HG02943 (cell line): ENCODE results near the gene MAPK8IP3.

ENCODE experiments used
- ATAC-seq: cut with Tn5 transposase; IDR thresholded peaks from one replicate; pipeline ENCODE4 v1.9.1; 2021; ENCODE audit warnings: mild to moderate bottlenecking, low read depth, moderate library complexity; ENCODE audit not compliant: unreplicated experiment

MAPK8IP3 gene

DNA sequence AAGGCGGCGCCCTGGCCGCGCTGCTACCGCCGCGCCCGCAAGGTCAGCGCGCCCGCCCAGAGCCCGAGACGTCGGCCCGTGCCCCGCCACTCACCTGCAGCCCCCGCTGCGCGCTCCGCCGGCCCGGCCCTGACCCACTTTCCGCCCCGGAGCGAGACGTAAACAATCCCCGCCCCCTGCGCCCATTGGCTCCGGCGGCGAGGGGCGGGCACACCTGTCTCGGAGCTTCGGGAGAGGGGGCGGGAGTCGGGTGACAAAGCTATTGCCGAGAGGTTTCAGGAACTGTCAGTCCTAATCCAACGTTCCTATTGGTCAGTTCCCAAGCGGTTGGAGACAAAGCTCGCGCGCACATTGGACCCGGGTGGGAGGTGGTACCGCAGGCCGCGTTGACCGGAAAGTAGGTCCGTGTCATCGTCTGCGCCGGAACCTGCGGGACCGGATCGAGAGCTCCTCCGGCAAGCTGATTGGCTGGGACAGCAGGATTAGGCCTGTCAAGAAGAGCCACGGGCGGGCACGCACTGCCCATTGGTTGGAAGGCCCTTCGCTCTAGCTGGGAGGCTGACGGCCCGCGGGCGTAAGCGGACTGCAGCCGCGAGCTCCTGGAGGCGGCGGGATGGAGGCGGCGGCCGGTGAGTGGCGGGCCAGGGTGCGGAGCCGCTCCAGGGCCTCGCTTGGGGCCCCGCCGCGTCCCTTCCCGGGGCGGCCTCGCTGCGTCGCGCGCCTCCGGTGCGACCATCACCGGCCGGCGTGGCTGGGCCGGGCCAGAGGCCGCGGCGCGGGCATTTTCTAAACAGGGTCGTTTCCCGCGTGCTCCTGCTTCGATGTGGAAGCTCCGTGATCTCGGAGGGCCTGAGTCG is 76.6 kb downstream of the MAPK8IP3 start, which contains the start of the genes NUBP2 and SPSB3:
Gene NUBP2 (plus strand): TSS at position 553 of the 857 bp plus-strand sequence. CDS start 61 bp downstream, at position 614.
Gene SPSB3 (minus strand): TSS at position 164 of the 857 bp plus-strand sequence. CDS start 1,088 bp downstream, outside the sequence.
- peak; percentile 77 for ATAC-seq

DNA sequence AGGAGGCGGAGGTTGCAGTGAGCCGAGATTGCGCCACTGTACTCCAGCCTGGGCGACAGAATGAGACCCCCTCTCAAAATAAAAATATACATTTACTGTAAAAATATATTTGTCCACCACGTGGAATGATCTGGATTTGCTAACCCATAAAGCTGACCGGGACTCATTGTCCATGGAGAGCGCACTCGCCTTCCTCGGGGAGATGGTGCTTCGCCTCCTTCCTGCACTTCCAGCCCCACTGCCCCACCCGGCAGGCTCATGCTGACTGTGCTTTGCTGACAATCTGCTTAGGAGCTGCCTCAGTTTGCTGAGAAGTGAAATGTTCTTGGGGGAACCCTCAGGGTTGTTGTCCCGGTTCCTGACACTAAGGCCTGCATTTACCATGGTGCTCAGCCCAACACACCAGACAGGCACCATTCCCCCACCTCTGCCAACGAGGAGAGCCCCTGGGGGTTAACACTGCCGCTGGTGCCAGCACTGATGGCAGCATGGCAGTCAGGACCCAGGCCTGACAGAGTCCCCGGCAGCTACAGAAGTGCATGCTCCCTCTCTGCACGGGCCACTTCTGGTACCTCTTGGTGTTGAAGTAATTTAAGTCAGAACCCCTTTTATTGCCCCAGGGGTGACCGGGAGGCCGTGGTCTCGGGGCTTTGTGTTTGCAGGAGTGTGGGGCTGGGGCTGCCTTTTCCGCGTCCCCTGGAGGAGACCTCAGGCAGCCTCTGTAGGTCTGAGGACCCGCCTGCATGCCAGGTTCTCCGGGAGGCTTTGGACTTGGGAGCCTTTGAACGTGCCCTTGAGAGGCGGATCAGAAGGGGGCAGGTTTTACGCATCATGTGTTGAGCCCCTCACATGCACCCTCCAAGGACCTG is 79.2 kb downstream of the MAPK8IP3 start:
- no peak for ATAC-seq

DNA sequence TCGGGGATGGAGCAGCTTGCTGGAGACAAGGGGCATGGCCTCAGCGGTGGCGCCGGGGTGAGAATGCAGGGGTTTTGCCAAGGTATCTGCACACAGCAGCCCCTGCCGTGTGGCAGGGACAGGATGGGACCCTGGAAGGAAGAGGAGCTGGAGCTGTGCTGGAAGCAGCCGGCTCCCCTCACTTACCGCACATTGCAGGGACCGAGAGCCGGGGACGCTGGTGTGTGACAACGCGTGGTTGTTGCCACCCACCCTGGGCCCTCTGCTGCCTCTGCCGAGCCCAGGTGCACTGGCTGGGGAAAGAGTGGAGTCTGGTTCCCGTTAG is 79.8 kb downstream of the MAPK8IP3 start:
- no peak for ATAC-seq

DNA sequence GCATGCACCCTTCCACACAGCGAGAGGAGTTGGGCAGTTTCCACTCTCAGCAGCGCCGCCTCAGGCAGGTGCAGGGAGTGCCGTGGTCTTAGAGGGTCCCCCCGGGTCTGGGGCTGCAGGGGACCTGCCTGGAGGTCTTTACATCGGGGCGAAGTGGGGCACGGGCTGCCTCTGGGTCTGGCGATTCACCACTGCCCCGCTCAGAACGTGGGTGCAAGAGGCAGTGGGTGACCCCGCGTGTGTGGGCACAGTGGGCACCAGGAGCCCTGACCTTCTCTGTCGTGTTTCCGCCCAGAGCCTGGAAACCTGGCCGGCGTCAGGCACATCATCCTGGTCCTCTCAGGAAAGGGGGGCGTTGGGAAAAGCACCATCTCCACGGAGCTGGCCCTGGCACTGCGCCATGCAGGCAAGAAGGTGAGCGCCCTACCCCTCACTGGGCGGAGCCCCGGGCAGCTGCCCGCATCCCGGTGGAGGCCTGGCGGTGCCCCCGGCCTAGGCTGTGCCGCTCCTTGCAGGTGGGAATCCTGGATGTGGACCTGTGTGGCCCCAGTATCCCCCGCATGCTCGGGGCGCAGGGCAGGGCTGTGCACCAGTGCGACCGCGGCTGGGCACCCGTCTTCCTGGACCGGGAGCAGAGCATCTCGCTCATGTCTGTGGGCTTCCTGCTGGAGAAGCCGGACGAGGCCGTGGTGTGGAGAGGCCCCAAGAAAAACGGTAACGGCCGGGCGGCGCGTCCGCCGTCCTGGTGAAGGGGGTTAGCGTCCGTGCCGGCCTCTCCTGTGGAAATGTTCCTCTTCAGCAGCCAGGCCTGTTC is 80.5 kb downstream of the MAPK8IP3 start:
- ATAC-seq, result no peak

DNA sequence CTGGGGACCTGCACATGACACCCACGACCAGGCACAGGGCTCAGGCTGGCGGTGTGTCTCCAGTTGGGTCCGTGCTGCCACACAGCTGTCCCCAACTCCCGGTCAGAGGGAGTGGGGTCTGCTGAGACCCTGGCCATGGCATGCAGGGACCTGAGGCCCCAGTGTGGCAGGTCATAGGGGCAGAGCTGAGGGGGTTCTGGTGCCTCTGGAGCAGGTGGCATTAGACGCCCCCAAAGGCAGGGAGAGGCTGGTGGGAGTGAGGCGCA is 81.0 kb downstream of the MAPK8IP3 start:
- no peak for ATAC-seq

DNA sequence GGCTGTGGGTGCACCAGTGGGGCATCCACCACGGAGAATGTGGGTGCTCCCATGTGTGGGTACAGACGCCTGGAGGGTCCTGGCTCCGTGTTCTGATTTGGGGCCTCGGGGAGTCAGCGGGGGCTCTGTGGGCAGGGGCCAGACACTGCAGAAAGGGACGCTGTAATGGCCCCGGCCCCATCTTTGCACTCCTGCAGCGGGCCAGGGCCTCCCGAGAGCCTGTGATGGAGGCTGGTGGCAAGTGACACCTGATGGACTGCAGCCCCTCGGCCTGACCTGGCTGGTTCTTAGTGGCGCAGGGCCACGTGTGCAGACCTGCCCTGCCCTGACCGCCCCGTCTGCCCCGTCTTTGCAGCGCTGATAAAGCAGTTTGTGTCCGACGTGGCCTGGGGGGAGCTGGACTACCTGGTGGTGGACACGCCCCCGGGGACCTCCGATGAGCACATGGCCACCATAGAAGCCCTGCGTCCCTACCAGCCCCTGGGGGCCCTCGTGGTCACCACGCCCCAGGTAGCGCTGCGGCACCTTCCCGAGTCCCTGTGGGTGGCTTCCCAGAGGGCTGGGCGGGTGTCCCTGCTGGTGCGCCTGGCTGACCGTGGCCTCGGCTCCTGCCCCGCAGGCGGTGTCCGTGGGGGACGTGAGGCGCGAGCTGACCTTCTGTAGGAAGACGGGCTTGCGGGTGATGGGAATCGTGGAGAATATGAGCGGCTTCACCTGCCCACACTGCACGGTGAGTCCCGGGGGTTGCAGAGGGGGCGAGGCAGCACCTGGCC is 81.5 kb downstream of the MAPK8IP3 start:
- ATAC-seq, result no peak

DNA sequence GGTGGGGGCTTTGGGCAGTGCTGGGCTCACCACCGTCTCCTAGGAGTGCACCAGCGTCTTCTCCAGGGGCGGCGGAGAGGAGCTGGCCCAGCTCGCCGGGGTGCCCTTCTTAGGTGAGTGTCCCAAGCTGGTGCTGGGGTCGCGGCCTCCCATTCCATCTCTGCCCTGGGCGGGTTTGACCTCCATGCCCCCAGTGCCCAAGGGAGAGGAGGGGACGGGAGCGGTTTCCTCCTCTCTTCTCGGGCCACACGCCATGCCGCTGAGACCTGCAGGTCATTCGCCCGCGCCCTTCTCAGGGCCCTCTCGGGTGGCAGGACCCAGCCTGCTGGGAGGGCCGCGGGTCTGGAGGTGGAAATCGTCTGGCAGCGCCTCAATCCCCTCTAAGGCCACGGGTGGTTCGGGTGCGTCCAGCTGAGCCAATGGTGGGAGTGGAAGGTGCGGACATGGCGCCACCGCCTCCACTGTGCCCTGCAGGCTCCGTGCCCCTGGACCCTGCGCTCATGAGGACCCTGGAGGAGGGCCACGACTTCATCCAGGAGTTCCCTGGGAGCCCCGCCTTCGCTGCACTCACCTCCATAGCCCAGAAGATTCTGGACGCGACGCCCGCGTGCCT is 82.2 kb downstream of the MAPK8IP3 start:
- ATAC-seq, result no peak

DNA sequence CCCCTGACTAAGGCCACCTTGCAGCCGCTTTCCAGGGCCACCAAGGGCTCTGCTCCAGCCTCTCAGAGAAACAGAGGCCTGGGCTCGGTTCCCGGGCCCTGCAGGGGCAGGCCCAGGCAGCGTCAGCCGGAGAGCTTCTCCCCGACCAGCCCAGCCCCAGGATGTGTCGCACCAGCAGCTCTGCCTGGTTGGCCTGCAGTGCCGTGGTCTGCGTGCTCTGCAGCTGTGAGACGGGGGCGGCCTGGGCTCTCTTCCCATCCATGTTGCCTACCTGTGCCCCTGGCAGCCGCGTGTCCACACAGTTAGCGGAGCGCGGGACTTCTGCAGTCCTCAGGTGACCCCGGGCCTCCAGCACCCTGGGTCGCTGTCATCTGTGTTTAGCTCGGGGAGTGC is 82.7 kb downstream of the MAPK8IP3 start:
- ATAC-seq, result no peak

DNA sequence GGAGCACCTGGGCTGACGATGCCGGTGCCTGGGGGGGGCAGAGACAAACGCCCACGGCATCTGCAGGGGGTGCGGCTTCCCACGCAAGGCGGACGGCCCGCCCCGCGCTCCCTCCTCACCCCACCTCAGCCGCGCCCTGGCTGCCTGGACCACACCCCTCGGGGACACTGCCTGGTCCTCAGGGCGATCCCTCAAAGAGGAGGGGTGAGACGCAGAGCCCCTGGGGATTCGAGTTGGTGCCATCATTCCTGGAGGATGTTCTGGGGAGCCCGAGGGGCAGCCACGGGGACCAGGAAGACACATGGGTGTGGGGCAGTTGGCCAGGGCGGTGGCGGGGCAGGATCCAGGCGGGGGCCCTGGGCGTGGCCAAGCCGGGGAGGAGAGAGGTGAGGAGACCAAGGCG is 83.6 kb downstream of the MAPK8IP3 start:
- no peak for ATAC-seq

DNA sequence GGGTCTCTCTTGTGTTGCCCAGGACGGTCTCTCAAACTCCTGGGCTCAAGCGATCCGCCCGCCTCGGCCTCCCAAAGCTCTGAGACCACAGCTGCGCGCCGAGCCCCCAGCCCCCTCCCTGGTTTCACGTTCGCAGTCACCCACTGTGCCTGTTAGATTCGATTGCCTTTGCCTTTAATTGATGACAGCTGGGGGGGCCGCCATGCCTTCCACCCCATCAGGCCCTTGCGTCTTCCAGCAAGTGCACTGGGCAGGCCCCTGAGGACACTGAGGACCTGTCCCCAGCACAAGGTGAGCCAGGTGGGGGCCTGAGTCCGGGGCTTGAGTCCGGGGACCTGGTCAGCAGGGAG is 84.2 kb downstream of the MAPK8IP3 start:
- no peak for ATAC-seq

DNA sequence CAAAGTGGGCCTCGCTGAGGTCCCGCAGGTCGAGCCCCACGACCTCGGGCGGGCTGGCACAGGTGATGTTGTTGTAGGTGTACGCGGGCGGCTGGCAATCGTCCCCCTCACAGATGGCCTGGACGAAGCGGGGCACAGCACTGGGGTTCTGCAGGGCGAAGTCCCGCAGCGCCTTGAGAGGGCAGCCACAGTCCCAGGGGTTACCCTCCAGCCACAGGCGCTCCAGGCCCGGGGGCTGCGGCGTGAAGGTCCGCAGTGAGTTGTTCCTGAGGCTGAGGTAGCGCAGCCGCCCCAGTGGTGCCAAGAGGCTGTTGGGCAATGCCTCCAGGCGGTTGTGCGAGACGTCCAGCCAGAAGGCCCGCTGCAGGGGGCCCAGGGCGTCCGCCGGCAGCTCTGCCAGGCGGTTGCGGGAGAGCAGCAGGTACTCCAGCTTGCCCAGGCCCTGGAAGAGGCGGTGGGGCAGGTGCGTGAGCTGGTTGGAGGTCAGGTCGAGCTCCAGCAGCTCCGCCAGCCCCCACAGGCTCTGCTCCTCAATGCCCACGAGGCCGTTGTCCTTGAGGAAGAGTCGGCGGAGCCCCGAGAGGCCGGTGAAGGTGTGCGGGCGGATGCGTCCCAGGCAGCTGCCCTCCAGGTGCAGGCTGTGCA is 84.7 kb downstream of the MAPK8IP3 start:
- no peak for ATAC-seq

DNA sequence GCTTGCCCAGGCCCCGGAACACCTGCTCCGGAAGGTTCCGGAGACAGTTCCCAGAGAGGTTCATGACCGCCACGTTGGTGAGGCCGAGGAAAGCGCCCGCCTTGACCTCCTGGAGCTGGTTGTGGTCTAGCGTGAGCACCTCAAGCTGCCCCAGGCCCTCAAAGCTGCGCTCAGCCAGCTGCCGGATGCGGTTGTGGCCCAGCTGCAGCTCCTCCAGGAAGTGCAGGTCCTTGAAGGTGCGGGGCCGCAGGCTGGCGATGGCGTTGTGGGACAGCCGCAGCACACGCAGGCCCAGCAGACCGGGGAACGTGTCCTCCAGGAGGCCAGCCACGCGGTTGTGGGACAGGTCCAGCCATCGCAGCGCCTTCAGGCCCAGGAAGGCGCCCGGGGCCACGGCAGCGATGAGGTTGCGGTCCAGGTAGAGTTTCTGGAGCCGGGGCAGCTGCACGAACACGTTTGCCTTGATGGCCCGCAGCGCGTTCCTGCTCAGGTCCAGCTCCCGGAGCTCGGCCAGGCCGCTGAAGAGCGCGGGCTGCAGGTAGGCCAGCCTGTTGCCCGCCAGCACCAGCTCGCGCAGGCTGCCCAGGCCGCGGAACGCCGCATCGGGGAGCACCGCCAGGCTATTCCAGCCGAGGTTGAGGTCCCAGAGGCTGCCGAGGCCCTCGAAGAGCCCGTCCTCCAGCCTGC is 85.4 kb downstream of the MAPK8IP3 start:
- ATAC-seq, result no peak

DNA sequence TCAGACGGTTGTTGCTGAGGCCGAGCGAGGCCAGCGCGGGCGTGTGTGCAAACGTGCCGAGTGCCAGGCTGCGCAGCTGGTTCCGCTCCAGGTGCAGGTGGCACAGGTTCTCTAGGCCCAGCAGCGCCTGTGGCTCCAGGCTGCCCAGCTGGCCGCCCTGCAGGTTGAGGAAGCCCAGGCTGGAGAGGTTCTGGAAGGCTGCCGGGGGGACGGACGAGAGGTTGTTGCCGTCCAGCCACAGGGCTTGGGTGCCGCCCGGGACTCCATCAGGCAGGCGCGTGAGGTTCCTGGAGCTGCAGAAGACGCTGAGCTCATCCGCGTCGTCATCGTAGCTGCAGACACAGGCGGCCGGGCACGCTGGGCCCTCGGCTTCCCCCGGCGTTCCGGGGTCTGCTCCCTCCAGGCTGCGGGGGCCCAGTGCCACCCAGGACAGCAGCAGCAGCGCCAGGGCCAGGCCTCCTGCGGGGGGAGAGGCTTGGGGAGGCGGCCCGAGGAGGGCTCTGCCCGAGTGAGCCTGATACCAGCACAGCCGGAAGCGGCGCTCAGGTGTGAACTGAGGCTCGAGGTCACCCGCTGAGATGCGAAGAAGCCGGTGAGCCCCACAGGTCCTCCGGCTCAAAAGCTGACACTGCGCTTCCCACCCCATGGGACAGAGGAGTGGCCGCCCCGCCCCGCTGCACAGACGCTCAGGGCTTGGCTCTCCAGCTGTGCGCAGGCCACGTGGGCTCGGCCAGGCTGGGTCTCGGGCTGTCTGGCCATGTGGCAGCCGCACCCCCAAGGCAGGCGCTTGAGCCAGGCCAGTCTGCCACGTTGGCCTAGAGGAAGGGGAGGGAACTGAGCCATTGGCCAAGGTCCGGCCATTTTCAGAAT is 86.2 kb downstream of the MAPK8IP3 start:
- no peak for ATAC-seq

DNA sequence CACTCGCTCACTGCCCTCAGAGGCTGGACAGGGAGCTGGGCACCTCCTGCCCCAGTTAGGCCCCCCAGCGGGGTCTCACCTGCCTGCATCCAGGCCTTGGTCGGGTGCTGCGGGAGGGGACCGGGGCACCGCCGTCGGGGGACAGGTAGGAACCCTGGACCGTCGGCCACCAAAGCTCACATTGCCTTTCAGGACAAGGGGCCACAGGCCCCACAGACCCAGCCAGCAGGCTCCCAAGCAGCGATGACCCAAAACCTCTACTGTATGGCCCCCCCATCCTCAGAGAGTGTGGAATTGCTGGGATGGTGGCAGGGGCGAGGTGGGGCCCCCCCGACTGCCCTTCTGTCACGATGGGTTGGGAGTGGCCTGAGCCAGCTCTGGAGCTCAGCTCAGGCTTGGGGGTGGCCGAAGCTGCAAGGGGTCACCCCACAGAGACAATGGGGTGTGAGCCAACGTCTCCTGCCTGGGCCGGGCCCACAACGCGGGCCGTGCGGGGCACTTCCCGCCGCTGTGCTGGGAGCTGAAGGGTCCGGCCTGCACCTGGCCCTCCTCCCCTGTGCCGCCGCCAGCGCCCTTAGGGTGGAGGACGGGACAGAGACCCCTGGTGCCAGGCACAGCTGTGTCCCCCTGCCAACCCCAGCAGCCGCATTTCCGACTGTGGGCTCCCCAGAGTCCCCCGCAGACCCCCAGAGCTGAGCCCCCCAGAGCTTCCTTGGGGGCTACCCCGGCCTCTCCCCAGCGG is 87.0 kb downstream of the MAPK8IP3 start:
- ATAC-seq, result no peak

DNA sequence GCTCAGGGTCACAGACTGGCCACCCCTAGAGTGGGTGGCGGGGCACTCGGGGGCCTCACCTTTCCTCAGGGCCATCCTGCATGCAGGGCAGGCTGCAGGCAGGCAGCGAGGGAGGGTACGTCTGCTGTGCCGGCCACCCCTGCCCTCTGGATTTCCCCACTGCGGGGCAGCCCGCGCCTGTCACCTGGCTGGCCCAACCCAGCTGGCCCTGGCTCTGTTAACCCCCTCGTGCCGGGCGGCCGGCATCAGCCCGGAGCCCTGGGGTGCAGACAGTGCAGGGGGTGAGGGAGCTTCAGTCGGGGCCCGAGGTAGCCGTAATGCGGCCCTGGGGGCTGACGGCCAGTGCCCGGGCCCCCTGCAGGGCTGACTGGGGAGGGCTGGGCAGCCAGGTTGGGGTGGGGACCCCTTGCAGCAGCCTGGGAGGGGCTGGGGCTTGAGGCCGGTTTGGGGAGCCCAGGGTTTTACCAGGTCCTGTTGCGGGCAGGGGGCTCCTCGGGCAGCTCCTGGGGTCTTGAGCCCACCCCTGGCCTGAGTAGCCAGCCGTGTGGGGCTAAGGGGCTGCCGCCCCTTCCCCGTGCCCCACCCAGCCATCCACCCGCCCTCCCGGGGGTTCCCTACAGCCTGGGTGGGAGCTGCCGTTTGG is 87.7 kb downstream of the MAPK8IP3 start, which contains the start of gene IGFALS:
Gene IGFALS (minus strand): TSS at position 128 of the 643 bp plus-strand sequence. CDS start 53 bp downstream, at position 75.
- ATAC-seq, result no peak

DNA sequence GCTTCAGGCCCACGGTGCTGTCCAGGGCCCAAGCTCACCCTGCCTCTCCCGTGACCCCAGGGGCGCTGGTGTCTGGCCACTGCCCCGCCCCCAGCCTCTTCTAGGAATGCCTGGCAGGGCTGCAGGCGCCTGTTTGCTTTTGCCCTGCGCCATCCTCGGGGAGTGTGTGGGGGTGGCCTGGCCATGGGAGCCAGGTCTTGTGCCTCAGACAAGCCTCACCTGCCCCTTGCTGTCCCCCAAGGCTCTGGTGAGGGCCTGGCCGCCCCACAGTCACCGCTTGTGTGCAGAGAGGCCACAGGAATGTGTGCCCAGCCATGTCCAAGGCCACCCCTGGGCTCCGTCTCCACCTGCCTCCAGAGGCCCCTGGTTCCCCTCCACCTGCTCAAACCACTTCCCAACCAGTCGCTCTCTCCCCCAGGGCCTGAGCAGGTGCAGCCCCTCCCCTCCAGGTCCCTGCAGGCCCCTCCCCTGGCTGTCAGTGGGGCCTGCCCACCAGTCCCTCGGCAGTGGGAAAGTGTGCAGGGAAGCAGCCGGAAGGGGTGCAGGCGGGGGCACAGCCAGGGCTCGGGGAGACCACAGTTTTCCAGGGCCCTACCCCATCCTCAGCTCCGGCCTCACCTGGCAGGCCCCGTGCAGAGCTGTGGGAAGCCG is 88.4 kb downstream of the MAPK8IP3 start:
- ATAC-seq, result no peak
